Measurements from ENCODE around the gene CUL1. TPM values are rescaled to one million over a fixed set of nuclear protein-coding genes. Genes with fewer than 3 reads are reported as not detected.
A peak's percentile ranks its signal among the peaks of the same experiment; 100 is the strongest.

CUL1 gene
- total RNA-seq, 1 experiment from 2014 or later, result 72.3 TPM

DNA sequence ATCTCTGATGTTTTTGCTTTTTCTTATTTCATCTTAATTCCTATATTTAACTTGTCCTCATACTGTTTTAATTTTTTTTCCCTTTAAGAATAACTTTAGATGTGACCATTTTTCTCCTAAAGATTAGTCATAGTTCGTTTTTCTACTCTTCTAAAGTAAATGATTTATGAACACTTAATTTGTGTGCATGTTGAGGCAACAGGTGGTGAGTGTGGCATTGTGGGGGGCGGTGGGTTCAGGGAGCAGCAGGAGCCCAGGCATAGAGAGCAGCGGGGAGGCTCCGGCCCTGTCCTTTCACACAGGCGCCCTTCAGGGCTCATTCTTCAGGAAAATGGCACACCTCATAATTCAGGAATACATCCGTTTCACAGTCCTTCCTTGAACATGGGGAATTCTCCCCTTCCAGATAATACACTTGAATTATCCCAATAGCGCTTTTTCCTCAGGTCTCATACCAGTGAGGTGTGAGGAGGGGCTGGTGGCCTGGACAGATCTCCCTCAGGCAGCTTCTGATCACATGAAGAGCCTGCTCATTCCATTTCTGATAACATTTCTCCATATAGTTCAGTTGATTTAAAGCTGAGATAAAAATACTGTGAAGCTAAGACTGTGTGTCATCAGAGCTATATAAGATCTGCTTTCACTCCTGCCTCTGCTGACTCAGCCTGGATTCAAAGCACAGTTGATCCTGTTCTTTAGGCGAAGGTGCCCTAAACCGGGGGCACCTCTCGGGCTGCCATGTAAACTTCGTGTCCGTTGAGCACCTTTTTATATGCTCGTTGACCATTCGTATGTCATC, 40.2 kb downstream of the CUL1 start:
- no peak overlapping the region for H4K8ac ChIP-seq (replicated peaks; ENCODE audit: insufficient read length, low read depth, low read length)
- Mint-ChIP-seq H3K9me3 (peaks cover under 1 to 6% of the 10 kb centered on the region in 2 experiments; a peak in 3 of 5 replicates), H3K27ac (peak overlapping the region in 2 of 3 experiments; percentile 27 to 29; a peak in 3 of 7 replicates), H3K4me1 (no peaks in the 10 kb centered on the region), H3K27me3 (ENCODE audit: low read depth) (no peaks in the 10 kb centered on the region), H3K36me3 (ENCODE audit: insufficient read depth in 1 of 3, low read depth in 3 of 3) (peaks cover 59 to 83% (median 78%) of the 10 kb centered on the region in 3 experiments), H3K4me3 (no peak overlapping the region)
- H3K9me3 ChIP-seq (ENCODE audit: control insufficient read depth, low read depth, low read length), result no peaks in the 10 kb centered on the region
- H3T11ph ChIP-seq (ENCODE audit: low read length), result no peak overlapping the region
- no CpG with 5 or more reads among the region's 14 CpGs for WGBS (ENCODE audit: extremely low coverage, insufficient read length, low lambda C conversion rate)
- no peak overlapping the region for H2BK120ac ChIP-seq (ENCODE audit: low read depth, low read length, poor library complexity, severe bottlenecking)
- H3K79me2 ChIP-seq (ENCODE audit: insufficient read depth, low read length), result no peaks in the 10 kb centered on the region; the same call in 1 of the 2 replicates
- H4K20me1 ChIP-seq (ENCODE audit: control insufficient read depth, insufficient read depth, insufficient read length), result no peaks in the 10 kb centered on the region
- DNase-seq, result no peak
- H3K27ac ChIP-seq (ENCODE audit: insufficient read length, low read depth, low read length), result no peak overlapping the region
- TF ChIP-seq, protein P1, sequence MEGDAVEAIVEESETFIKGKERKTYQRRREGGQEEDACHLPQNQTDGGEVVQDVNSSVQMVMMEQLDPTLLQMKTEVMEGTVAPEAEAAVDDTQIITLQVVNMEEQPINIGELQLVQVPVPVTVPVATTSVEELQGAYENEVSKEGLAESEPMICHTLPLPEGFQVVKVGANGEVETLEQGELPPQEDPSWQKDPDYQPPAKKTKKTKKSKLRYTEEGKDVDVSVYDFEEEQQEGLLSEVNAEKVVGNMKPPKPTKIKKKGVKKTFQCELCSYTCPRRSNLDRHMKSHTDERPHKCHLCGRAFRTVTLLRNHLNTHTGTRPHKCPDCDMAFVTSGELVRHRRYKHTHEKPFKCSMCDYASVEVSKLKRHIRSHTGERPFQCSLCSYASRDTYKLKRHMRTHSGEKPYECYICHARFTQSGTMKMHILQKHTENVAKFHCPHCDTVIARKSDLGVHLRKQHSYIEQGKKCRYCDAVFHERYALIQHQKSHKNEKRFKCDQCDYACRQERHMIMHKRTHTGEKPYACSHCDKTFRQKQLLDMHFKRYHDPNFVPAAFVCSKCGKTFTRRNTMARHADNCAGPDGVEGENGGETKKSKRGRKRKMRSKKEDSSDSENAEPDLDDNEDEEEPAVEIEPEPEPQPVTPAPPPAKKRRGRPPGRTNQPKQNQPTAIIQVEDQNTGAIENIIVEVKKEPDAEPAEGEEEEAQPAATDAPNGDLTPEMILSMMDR (conservative IDR thresholded peaks at IDR 0.05), result no peak
- H2BK15ac ChIP-seq (ENCODE audit: low read depth, low read length), result no peak overlapping the region
- no peak overlapping the region for H2BK12ac ChIP-seq (ENCODE audit: insufficient read length, low read depth, low read length)
- no peak overlapping the region for H4K91ac ChIP-seq (ENCODE audit: insufficient read length, low read depth, low read length)
- H3K4me2 ChIP-seq (ENCODE audit: insufficient read depth, insufficient read length, low read length), result no peak overlapping the region
- H3K4ac ChIP-seq (ENCODE audit: low read depth, low read length), result no peak overlapping the region
- no peaks in the 10 kb centered on the region for H3K27me3 ChIP-seq (ENCODE audit: insufficient read depth, low read length)
- no peak overlapping the region for H3K56ac ChIP-seq (ENCODE audit: insufficient read length, low read depth, low read length)
- H2AK5ac ChIP-seq (ENCODE audit: insufficient read length, low read length), result no peak overlapping the region
- H3K4me1 ChIP-seq (ENCODE audit: insufficient read depth, low read length), result no peaks in the 10 kb centered on the region
- H4K5ac ChIP-seq (ENCODE audit: insufficient read length, low read depth, low read length), result no peak overlapping the region
- H2BK20ac ChIP-seq (ENCODE audit: low read depth, low read length, poor library complexity, severe bottlenecking), result no peak overlapping the region
- no peak overlapping the region for H3K14ac ChIP-seq (ENCODE audit: insufficient read depth, low read length)
- no peak overlapping the region for H2BK5ac ChIP-seq (ENCODE audit: insufficient read length, low read length)
- no peak overlapping the region for H2AFZ ChIP-seq (ENCODE audit: low read length)
- H3K18ac ChIP-seq (ENCODE audit: insufficient read length, low read depth, low read length), result no peak overlapping the region
- no peaks in the 10 kb centered on the region for H3K79me1 ChIP-seq (ENCODE audit: insufficient read depth, low read depth, low read length, poor library complexity, severe bottlenecking)
- no peak overlapping the region for H3K23ac ChIP-seq (ENCODE audit: insufficient read length, low read depth, low read length)
- H3K9ac ChIP-seq (ENCODE audit: extremely low read depth, insufficient read length, low read length), result no peak overlapping the region
- no peaks in the 10 kb centered on the region for H3K23me2 ChIP-seq (ENCODE audit: insufficient read length, low read depth, low read length, poor library complexity, severe bottlenecking)
